GM12873 (cell line): ENCODE data around the gene VTI1A.

Experiments used
- TF ChIP-seq, protein P1 (sequence below): IDR thresholded peaks from 2 replicates; pipeline ENCODE4 v1.5.1; 2012; ENCODE audit warnings: low read depth, mild to moderate bottlenecking, moderate library complexity, low read length, control low read depth; ENCODE audit not compliant: insufficient read depth; ENCODE audit errors: missing control alignments

VTI1A gene

DNA sequence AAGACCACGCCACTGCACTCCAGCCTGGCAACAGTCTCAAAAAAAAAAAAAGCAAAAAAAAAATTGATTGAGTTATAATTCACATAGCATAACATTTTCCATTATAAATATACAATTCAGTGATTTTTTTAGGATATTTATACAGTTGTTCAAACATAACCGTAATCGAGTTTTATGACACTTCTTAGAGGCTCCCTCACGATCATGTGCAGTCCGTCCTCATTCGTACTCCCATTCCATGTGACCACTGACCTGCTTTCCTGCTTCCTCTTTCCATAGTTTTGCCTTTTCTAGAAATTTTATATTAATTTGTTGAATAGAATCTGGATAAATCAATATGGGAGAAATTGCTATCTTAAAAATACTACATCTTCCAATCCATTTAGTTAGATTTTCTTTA, 45.7 kb downstream of the VTI1A start:
- TF ChIP-seq, protein P1, sequence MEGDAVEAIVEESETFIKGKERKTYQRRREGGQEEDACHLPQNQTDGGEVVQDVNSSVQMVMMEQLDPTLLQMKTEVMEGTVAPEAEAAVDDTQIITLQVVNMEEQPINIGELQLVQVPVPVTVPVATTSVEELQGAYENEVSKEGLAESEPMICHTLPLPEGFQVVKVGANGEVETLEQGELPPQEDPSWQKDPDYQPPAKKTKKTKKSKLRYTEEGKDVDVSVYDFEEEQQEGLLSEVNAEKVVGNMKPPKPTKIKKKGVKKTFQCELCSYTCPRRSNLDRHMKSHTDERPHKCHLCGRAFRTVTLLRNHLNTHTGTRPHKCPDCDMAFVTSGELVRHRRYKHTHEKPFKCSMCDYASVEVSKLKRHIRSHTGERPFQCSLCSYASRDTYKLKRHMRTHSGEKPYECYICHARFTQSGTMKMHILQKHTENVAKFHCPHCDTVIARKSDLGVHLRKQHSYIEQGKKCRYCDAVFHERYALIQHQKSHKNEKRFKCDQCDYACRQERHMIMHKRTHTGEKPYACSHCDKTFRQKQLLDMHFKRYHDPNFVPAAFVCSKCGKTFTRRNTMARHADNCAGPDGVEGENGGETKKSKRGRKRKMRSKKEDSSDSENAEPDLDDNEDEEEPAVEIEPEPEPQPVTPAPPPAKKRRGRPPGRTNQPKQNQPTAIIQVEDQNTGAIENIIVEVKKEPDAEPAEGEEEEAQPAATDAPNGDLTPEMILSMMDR, result no peak

DNA sequence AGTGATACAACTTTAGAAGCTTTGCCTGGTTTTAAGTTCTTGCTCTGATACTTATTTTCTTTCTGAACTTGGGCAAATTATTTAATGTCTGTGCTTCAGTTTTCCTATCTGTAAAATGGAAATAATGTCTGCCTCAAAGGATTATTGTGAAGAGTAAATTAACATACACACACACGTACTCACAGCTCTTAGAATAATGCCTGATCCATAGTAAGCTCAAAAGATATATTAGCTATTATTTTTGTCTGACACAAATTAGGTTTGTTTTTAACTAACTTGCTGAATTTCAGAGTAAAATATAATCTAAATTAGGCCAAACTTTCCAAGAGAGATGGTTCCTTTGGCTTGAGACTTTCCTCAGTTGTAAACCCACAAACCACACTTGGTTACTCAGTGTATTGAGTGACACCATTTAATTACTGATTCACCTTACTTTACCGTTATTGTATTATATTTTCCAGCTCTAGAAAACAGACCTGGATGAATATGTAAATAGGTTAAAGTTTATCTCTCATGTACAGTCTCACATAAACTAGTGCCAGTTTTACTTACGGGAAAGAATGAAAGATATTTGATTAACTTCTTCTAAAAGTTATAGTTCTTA, 50.4 kb downstream of the VTI1A start:
- TF ChIP-seq, protein P1, result no peak

DNA sequence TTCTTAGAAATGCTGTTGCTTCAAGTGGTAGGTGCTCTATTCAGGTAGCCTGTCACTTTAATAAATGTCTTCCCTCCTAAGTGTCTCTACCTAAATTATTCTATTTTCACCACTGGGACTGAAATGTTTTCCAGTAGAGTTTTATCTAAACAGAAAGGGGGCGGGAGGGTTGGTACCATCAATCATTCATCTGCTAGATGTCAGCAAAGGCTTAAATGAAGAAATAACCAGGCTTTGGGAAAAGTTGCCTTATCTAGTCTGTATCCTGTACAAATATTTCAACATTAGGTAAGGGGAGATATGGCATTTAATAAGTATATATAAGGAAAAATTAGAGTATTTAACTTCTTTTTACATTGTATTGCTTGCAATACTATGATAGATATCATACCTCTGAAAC, 51.8 kb downstream of the VTI1A start:
- TF ChIP-seq, protein P1, result no peak

DNA sequence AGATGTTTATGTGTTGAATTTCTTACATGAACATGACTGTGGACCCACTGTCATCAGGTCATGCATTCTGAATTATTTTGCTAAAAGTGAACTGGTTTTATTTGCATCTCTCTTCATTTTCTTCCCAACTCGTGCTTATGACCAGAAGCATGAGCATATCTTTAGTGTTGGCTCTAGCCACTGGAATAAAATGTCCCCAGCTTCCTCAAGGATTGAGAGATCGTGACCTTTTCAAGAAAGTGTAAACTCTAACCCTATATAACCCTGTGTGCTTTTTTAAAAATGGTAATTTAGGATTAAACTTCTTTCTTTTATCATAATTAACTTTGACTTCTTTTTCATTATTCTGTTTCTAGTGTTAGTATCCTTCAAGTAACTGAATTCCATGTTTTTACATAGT, 55.5 kb downstream of the VTI1A start:
- TF ChIP-seq, protein P1, result no peak

DNA sequence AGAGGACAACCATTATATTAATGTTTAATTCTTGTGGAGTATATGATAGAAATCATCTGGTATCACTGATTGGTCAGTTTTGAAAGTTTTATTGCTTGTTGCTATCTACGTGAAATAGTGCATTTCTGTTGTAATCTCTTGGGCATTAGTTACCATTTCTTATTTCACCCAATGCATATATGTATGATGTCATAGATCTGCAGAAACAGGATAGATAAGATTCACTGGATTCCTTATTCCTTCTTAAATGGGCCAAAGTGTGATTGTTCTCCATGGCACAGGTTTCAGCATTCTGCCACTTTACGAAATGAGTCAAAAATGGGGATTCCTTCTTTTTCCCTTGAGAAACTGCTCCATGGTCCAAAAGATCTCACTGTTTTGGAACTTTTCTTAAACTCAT, 56.6 kb downstream of the VTI1A start:
- TF ChIP-seq, protein P1, result no peak

DNA sequence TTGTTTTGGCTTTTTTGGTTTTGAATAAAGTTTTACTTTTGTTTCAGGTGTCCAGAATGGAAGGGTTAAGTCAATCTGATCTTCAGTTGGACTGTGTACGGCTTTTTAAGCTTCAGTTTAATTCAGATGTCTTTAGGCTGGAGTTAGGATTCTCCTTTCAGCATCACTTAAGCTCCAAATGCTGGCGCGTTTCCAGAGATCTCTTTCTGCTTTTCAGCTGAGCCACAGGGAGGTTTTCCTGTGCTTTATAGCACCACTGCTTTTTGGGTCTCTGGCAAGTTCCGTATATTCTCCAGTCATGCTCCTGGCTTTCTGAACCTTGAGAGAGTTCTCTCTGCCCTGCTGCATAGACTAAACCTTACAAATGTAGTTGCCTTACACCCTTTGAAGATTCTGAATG, 60.0 kb downstream of the VTI1A start:
- TF ChIP-seq, protein P1, result no peak

DNA sequence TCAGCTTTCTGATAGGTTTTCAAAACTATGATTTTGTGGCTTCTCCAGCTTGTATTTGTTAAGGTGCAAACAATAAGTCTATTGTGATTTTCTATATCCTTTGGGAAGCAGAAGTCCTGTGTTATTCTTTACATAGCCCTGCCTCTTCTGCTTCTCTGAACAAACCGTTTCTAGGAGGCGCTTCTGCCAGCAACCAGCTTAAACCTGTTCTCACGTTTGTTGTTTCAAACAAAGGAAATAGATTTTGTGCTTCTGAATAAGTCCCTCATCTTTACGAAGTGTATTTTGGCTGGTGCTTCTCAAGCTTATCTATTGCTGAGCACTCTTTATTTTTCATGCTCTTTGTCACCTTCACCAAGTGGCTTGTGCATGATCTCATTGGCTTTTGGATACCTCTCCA, 61.0 kb downstream of the VTI1A start:
- TF ChIP-seq, protein P1, result no peak
